Mesothelial cell of epicardium (in vitro differentiated cells): ENCODE data around the gene CALR3. TPM values are rescaled to one million over a fixed set of nuclear protein-coding genes. Genes with fewer than 3 reads are reported as not detected.
A peak's percentile ranks its signal among the peaks of the same experiment; 100 is the strongest.
"Not testable (repeated sequence)": the region's sequence is repeated elsewhere in the genome, so short reads cannot be mapped to it uniquely, and the experiment has no call there.

Source experiments
- DNase-seq, 2 experiments: peaks; one replicate each; pipeline ENCODE4 v3.0.0; 2021; ENCODE audit warnings: low spot score in 2 of 2; ENCODE audit not compliant: unreplicated experiment in 2 of 2
- H3K27ac Mint-ChIP-seq: 2 replicates; pipeline ENCODE4 v1.8.0; 2021; ENCODE audit warnings: mixed read lengths
- H3K27me3 Mint-ChIP-seq: 2 replicates; pipeline ENCODE4 v1.8.0; 2021; ENCODE audit warnings: low read depth, mixed read lengths
- H3K36me3 Mint-ChIP-seq: 2 replicates; pipeline ENCODE4 v1.8.0; 2021; ENCODE audit warnings: mixed read lengths
- H3K4me1 Mint-ChIP-seq: 2 replicates; pipeline ENCODE4 v1.8.0; 2021; ENCODE audit warnings: mixed read lengths
- H3K4me3 Mint-ChIP-seq: 2 replicates; pipeline ENCODE4 v1.8.0; 2021; ENCODE audit warnings: mild to moderate bottlenecking, moderate library complexity, mixed read lengths
- H3K9me3 Mint-ChIP-seq: 2 replicates; pipeline ENCODE4 v1.8.0; 2021; ENCODE audit warnings: mixed read lengths
- CTCF ChIP-seq: fragments of 200-600 bp; sonication (generic); IDR thresholded peaks from one replicate; pipeline ENCODE4 v1.5.0; 2021; ENCODE audit warnings: antibody characterized with exemption; ENCODE audit not compliant: unreplicated experiment
- total RNA-seq: library from RNA; stranded (reverse); gene quantifications from 3 replicates; pipeline ENCODE4 v1.2.1, GENCODE V29; 2021

The CALR3 gene
- total RNA-seq, 1 donor from 2014 or later = not detected

DNA sequence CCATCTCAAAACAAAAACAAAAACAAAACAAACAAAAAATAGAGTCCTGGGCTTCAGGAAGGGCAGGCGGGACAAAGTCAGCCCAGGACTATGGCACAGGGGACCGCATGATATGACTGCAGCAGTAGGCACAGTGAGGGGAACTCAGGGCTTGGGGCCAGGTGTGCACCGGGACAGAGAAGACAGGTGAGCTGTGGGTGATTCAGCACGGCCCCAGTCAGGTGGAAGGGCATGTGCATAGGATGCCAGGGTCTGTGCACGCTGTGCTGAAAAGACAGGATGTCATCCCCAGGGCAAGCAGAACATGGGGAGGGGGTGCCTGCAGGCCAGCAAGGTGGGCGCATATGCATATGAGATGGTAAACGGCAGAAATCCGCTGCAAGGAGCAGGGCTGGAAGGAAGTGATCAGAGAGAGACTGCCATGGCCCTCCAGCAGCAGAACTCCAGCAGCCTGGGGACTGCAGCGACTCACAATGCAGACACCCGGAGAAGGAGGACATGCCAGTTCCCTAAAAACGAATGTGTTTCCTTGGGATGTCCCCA, 39.2 kb downstream of the CALR3 start:
- peaks cover 3% of the 10 kb centered on the region for H3K36me3 Mint-ChIP-seq
- peaks cover 38% of the 10 kb centered on the region for H3K4me1 Mint-ChIP-seq
- H3K9me3 Mint-ChIP-seq = no peaks in the 10 kb centered on the region
- peak overlapping the region; percentile 51 for H3K27ac Mint-ChIP-seq
- H3K4me3 Mint-ChIP-seq = no peak overlapping the region
- no peak for TF ChIP-seq CTCF
- no peak for DNase-seq
- no peaks in the 10 kb centered on the region for H3K27me3 Mint-ChIP-seq

DNA sequence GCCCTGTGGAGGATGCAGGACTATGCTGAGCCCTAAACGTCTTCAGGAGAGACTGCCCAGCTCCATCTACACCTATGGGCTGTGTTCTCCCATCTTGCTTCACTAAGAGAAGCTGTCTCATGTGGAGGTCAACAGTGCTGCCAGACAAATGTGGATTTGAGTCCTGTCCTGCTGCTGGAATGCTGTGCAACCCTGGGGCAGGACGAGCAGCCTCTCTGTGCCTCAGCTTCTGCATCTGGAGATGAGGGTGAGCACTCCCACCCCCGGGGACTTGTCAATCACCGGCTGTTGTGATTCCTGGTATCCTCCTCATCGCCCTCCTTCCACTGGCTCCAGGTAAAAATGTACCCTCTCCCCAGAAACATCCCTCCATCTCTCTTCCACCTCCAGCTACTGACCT, 40.5 kb downstream of the CALR3 start:
- no peak for DNase-seq

GRCh38 chr19:16454351-16454918, 41.5 kb downstream of the CALR3 start:
- no peak for DNase-seq
- Mint-ChIP-seq H3K36me3 (peaks cover 8% of the 10 kb centered on the region), H3K9me3 (no peaks in the 10 kb centered on the region), H3K27ac (peak overlapping the region; percentile 91), H3K4me3 (no peak overlapping the region), H3K27me3 (no peaks in the 10 kb centered on the region), H3K4me1 (peaks cover 38% of the 10 kb centered on the region)
- TF ChIP-seq CTCF = no peak

More for the DNA sequence above, 40.5 kb downstream of the CALR3 start:
- Mint-ChIP-seq H3K9me3 (no peaks in the 10 kb centered on the region), H3K27me3 (no peaks in the 10 kb centered on the region), H3K4me3 (no peak overlapping the region), H3K4me1 (peaks cover 38% of the 10 kb centered on the region), H3K36me3 (peaks cover 3% of the 10 kb centered on the region), H3K27ac (no peak overlapping the region)
- TF ChIP-seq CTCF = no peak

DNA sequence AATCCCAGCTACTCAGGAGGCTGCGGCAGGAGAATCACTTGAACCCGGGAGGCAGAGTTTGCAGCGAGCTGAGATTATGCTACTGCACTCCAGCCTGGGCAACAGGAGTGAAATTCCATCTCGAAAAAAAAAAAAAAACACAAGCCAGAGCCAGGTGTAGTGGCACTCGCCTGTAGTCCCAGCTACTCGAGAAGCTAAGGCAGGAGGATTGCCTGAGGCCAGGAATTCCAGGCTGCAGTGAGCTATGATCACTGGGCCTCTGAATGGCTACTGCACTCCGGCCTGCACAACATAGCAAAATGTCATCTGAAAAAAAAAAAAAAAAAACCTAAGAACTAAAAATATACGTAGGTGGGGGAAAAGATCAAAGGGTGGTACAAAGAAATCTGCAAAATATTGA, 43.6 kb downstream of the CALR3 start:
- Mint-ChIP-seq H3K4me3 (no peak overlapping the region), H3K4me1 (peaks cover 30% of the 10 kb centered on the region), H3K36me3 (peaks cover 13% of the 10 kb centered on the region), H3K9me3 (no peaks in the 10 kb centered on the region), H3K27ac (peak overlapping the region; percentile 88), H3K27me3 (no peaks in the 10 kb centered on the region)
- no peak for DNase-seq
- no peak for TF ChIP-seq CTCF

- no peaks in the 10 kb centered on the region for H3K27me3 Mint-ChIP-seq
- TF ChIP-seq CTCF = no peak
- H3K36me3 Mint-ChIP-seq = peaks cover 11% of the 10 kb centered on the region
- no peaks in the 10 kb centered on the region for H3K9me3 Mint-ChIP-seq
- no peak for DNase-seq
- peaks cover 39% of the 10 kb centered on the region for H3K4me1 Mint-ChIP-seq
- no peak overlapping the region for H3K4me3 Mint-ChIP-seq
- H3K27ac Mint-ChIP-seq = no peak overlapping the region
These were observed 46.5 kb downstream of the CALR3 start for GRCh38 chr19:16449330-16449961.

- H3K9me3 Mint-ChIP-seq, H3K27ac Mint-ChIP-seq, H3K36me3 Mint-ChIP-seq, H3K27me3 Mint-ChIP-seq, H3K4me3 Mint-ChIP-seq, DNase-seq: not testable (repeated sequence)
- peaks cover 36% of the 10 kb centered on the region for H3K4me1 Mint-ChIP-seq
These were observed 47.1 kb downstream of the CALR3 start for GRCh38 chr19:16448872-16449271.
